ENCODE data around the gene HSPA1A. TPM values are rescaled to one million over a fixed set of nuclear protein-coding genes. Genes with fewer than 3 reads are reported as not detected.

Gene HSPA1A
- total RNA-seq, 4 donors from 2014 or later, result 85.8 to 205 (median 111) TPM

- DNase-seq, result no peak
Observed at GRCh38 chr6:31830886-31831335, 15.6 kb downstream of the HSPA1A start.

DNA sequence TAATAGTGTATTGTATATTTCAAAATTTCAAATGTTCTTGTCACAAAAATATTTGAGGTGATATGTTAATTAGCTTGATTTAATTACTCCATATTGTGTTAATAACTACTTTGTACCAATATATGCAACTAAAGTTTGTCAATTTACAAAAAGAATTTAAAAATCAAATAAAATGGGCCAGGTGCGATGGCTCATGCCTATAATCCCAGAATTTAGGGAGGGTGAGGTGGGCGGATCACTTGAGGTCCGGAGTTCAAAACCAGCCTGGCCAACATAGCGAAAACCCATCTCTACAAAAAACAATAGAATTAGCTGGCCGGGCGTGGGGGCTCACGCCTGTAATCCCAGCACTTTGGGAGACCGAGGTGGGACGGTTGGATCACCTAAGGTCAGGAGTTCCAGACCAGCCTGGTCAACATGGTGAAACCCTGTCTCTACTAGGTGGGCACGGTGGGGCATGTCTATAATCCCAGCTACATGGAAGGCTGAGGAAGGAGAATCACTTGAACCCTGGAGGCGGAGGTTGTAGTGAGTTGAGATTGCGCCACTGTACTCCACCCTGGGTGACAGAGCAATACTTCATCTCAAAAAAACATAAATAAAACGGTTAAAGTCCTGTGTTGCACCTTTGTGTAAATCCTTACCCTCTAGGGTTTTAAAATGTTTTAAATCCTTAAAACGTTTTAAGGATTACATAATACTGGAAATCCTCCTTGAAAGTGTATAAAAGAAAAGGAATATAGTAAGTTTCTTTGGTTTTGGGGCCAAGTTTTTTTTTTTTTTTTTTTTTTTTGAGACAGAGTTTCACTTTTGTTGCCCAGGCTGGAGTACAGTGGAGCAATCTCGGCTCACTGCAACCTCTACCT, 16.2 kb downstream of the HSPA1A start:
- H3K36me3 ChIP-seq, result no peaks in the 10 kb centered on the region
- H3K27me3 ChIP-seq, result no peaks in the 10 kb centered on the region
- TF ChIP-seq POLR2A (IDR thresholded peaks at IDR 0.05) (no peak), CTCF (IDR thresholded peaks at IDR 0.05 in 4 of 5, conservative IDR thresholded peaks at IDR 0.05 in 1 of 5) (no peak)
- peak overlapping the region in 1 of 4 donors; percentile 67 for H3K4me3 ChIP-seq
- in situ Hi-C loops (cut with MboI; ENCODE audit: low sequenced_read_pairs in 4 of 4) (loop anchor here in 2 of 4 donors (10.0 kb wide), 3 partner anchors 57 to 157 kb away; partner anchors contain the start of genes VWA7 (in 2 of the 2) and LY6G5C (in 1 of the 2)), intact Hi-C loops (cut with DNase I; ENCODE audit: low total_unique reads) (loop anchor here (5.0 to 10.0 kb wide), 2 partner anchors 164 to 287 kb away; partner anchors contain the start of genes ATP6V1G2, CSNK2B, DDX39B and LY6G5B)
- no peak for DNase-seq
- H3K27ac ChIP-seq, result peak overlapping the region; percentile 87 to 97 (median 92)
- ATAC-seq, result no peak
- H3K4me1 ChIP-seq, result peaks cover 23 to 28% of the 10 kb centered on the region in 2 donors
- H3K9me3 ChIP-seq, result no peaks in the 10 kb centered on the region

More at GRCh38 chr6:31830886-31831335, 15.6 kb downstream of the HSPA1A start:
- Histone ChIP-seq H3K36me3 (no peaks in the 10 kb centered on the region), H3K4me1 (peaks cover 23 to 28% of the 10 kb centered on the region in 2 donors), H3K9me3 (no peaks in the 10 kb centered on the region), H3K4me3 (peak overlapping the region; percentile 67 to 78 (median 73)), H3K27me3 (no peaks in the 10 kb centered on the region), H3K27ac (peak overlapping the region; percentile 87 to 97 (median 92))
- TF ChIP-seq POLR2A (IDR thresholded peaks at IDR 0.05) (no peak), CTCF (IDR thresholded peaks at IDR 0.05 in 4 of 5, conservative IDR thresholded peaks at IDR 0.05 in 1 of 5) (no peak)
- in situ Hi-C loops (cut with MboI; ENCODE audit: low sequenced_read_pairs in 4 of 4) (loop anchor here in 2 of 4 donors (10.0 kb wide), 3 partner anchors 56 to 156 kb away; partner anchors contain the start of genes VWA7 (in 2 of the 2) and LY6G5C (in 1 of the 2)), intact Hi-C loops (cut with DNase I; ENCODE audit: low total_unique reads) (loop anchor here (1.0 to 10.0 kb wide), 5 partner anchors 36 to 286 kb away; partner anchors contain the start of genes ATP6V1G2, CSNK2B, DDX39B and LY6G5B)
- ATAC-seq, result no peak

- Histone ChIP-seq H3K4me3 (peak overlapping the region; percentile 68 to 96 (median 84)), H3K4me1 (peaks cover 40 to 47% of the 10 kb centered on the region in 2 donors), H3K27me3 (no peaks in the 10 kb centered on the region), H3K27ac (peak overlapping the region; percentile 87 to 97 (median 92)), H3K9me3 (no peaks in the 10 kb centered on the region), H3K36me3 (peaks cover 0 to 27% of the 10 kb centered on the region in 2 donors)
- intact Hi-C loops (cut with DNase I; ENCODE audit: low total_unique reads) (loop anchor here (2.0 to 10.0 kb wide), 5 partner anchors 28 to 290 kb away; partner anchors contain the start of genes ATP6V1G2, CSNK2B, DDX39B and EHMT2), in situ Hi-C loops (cut with MboI; ENCODE audit: low sequenced_read_pairs in 4 of 4) (loop anchor here in 2 of 4 donors (10.0 kb wide), 3 partner anchors 60 to 160 kb away; partner anchors contain the start of genes VWA7 (in 2 of the 2) and LY6G5C (in 1 of the 2))
- TF ChIP-seq CTCF (IDR thresholded peaks at IDR 0.05 in 4 of 5, conservative IDR thresholded peaks at IDR 0.05 in 1 of 5) (peak in 1 of 5 experiments; percentile 9), POLR2A (IDR thresholded peaks at IDR 0.05) (peak; percentile 73 to 74)
- DNase-seq (peak; percentile 76 to 87), ATAC-seq (peak; percentile 86 to 87)
Observed at GRCh38 chr6:31834367-31835250, 19.3 kb downstream of the HSPA1A start.

DNA sequence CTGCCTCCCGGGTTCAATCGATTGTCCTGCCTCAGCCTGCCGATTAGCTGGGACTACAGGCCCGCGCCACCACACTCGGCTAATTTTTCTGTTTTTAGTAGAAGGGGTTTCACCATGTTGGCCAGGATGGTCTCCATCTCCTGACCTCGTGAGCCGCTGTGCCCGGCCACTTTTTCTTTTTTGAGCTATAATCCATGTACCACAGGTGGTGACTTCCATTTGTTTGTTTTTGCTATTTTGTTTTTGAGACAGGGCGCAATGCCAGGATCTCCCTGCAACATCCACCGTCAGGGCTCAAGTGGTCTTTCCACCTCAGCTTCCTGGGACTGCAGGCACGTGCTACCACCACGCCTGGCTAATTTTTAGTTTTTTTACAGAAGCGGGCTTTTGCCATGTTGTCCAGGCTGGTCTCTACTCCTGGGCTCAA, 20.7 kb downstream of the HSPA1A start:
- TF ChIP-seq POLR2A (IDR thresholded peaks at IDR 0.05) (no peak), CTCF (IDR thresholded peaks at IDR 0.05 in 4 of 5, conservative IDR thresholded peaks at IDR 0.05 in 1 of 5) (no peak)
- Histone ChIP-seq H3K36me3 (peaks cover 0 to 41% of the 10 kb centered on the region in 2 donors), H3K27ac (peak overlapping the region; percentile 87 to 97 (median 92)), H3K4me3 (peak overlapping the region; percentile 68 to 96 (median 84)), H3K9me3 (no peaks in the 10 kb centered on the region), H3K27me3 (no peaks in the 10 kb centered on the region), H3K4me1 (peaks cover 36 to 44% of the 10 kb centered on the region in 2 donors)
- ATAC-seq, result no peak
- no peak for DNase-seq
- in situ Hi-C loops (cut with MboI; ENCODE audit: low sequenced_read_pairs in 4 of 4) (loop anchor here in 2 of 4 donors (10.0 kb wide), 3 partner anchors 61 to 161 kb away; partner anchors contain the start of genes VWA7 (in 2 of the 2) and LY6G5C (in 1 of the 2)), intact Hi-C loops (cut with DNase I; ENCODE audit: low total_unique reads) (loop anchor here (10.0 kb wide), 1 partner anchor 291 kb away; the partner anchor contains the start of genes ATP6V1G2, DDX39B and NFKBIL1)

All from gastrocnemius medialis (tissue), 4 donors.